SU-DHL-6 (cell line): ENCODE results near the gene FARS2.

Experiments used
- H2AFZ ChIP-seq: fragments of 200-600 bp; sonication (generic); 2 replicates; pipeline ENCODE4 v1.6.1; 2014; ENCODE audit warnings: low read depth, mild to moderate bottlenecking, moderate library complexity, mixed read lengths, antibody characterized with exemption, low read length; ENCODE audit not compliant: severe bottlenecking
- H3F3A ChIP-seq: fragments of 200-600 bp; shearing (Covaris generic); 2 replicates; pipeline ENCODE4 v1.6.0; 2016; ENCODE audit warnings: antibody characterized with exemption, mild to moderate bottlenecking; ENCODE audit not compliant: insufficient read depth
- H3K27ac ChIP-seq: fragments of 200-600 bp; sonication (generic); 2 replicates; pipeline ENCODE4 v1.5.1; 2016; ENCODE audit warnings: low read depth, mild to moderate bottlenecking, low read length, moderate library complexity, mixed read lengths
- H3K27me3 ChIP-seq: fragments of 200-600 bp; sonication (generic), shearing (Covaris generic); 2 replicates; pipeline ENCODE4 v1.6.0; 2014; ENCODE audit warnings: mild to moderate bottlenecking, low read length
- H3K36me3 ChIP-seq: fragments of 200-600 bp; sonication (generic); 2 replicates; pipeline ENCODE4 v1.6.1; 2014; ENCODE audit warnings: mild to moderate bottlenecking, low read length, mixed read lengths
- H3K4me2 ChIP-seq: fragments of 300-600, 200-600 bp; shearing (Covaris generic), sonication (generic); 2 replicates; pipeline ENCODE4 v1.6.0; 2014; ENCODE audit warnings: low read length, low read depth, mild to moderate bottlenecking; ENCODE audit not compliant: poor library complexity, severe bottlenecking
- H3K4me3 ChIP-seq: fragments of 200-600 bp; sonication (generic); 2 replicates; pipeline ENCODE4 v1.5.1; 2014; ENCODE audit warnings: antibody characterized with exemption, low read length, mild to moderate bottlenecking, mixed read lengths; ENCODE audit not compliant: insufficient read depth, poor library complexity, severe bottlenecking
- H3K79me2 ChIP-seq: fragments of 200-600 bp; sonication (generic); 2 replicates; pipeline ENCODE4 v1.6.1; 2014; ENCODE audit warnings: mild to moderate bottlenecking, low read length, moderate library complexity; ENCODE audit not compliant: insufficient read depth
- H3K9ac ChIP-seq: fragments of 200-600 bp; sonication (generic); 2 replicates; pipeline ENCODE4 v1.7.0; 2014; ENCODE audit warnings: mild to moderate bottlenecking, low read length
- H3K9me2 ChIP-seq: fragments of 200-600 bp; sonication (generic); replicated peaks from 2 replicates; pipeline ENCODE4 v1.6.1; 2014; ENCODE audit warnings: low read length; ENCODE audit not compliant: insufficient read depth
- H3K9me3 ChIP-seq: fragments of 200-600 bp; sonication (generic); 2 replicates; pipeline ENCODE4 v1.6.1; 2014; ENCODE audit warnings: low read length, mixed read lengths; ENCODE audit not compliant: insufficient read depth
- H4K20me1 ChIP-seq: fragments of 200-600 bp; sonication (generic); 2 replicates; pipeline ENCODE4 v1.6.1; 2014; ENCODE audit warnings: low read depth, mild to moderate bottlenecking, antibody characterized with exemption, low read length, moderate library complexity, mixed read lengths
- EZH2phosphoT487 ChIP-seq: fragments of 200-600 bp; sonication (generic), shearing (Covaris generic); conservative IDR thresholded peaks from 2 replicates; pipeline ENCODE4 v1.6.1; 2018; ENCODE audit warnings: mild to moderate bottlenecking, antibody characterized with exemption, low read length, moderate library complexity, mixed read lengths
- TF ChIP-seq, protein P1 (sequence below): fragments of 200-600 bp; sonication (generic); IDR thresholded peaks from one replicate; pipeline ENCODE4 v1.5.1; 2017; ENCODE audit warnings: antibody characterized with exemption, mild to moderate bottlenecking, low read length, moderate library complexity; ENCODE audit not compliant: insufficient read depth, poor library complexity, severe bottlenecking

The FARS2 gene

DNA sequence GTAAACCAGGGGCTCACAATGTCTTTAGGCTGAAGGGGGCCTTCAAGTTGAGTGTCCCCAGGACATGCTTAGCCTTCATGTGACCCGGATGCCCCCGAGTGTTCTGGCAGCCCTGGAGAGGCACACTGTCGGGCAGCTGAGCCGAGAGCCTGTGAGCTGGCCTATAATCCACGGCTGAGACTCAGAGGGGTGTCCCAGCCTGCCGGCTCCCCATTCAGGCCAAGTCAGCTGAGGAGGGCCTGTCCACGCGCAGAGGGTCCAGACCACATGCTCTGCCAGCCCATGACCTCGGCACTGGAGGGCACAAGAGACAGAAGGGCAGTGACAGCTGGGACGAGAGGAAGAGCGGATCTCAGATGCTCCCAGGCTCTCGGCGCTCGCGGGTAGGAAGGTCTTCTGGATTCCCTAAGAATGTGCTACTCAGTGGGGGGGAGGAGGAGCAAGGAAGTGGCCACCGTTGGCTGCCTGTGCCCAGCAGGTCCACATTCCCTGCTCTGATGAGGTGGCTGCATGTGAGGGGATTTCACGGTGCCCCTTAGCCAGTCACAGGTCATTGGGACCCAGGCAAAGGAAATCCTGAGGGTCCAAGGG is 520.7 kb downstream of the FARS2 start:
- Histone ChIP-seq H3K27ac (no peak overlapping the region), H3F3A (no peaks in the 10 kb centered on the region), H3K4me2 (no peak overlapping the region), H3K79me2 (no peaks in the 10 kb centered on the region), H3K4me3 (no peak overlapping the region), H2AFZ (no peak overlapping the region), H3K9ac (no peak overlapping the region), H3K36me3 (no peaks in the 10 kb centered on the region), H3K27me3 (no peaks in the 10 kb centered on the region), H4K20me1 (no peaks in the 10 kb centered on the region), H3K9me3 (no peaks in the 10 kb centered on the region), H3K9me2 (no peaks in the 10 kb centered on the region)
- TF ChIP-seq, protein P1, sequence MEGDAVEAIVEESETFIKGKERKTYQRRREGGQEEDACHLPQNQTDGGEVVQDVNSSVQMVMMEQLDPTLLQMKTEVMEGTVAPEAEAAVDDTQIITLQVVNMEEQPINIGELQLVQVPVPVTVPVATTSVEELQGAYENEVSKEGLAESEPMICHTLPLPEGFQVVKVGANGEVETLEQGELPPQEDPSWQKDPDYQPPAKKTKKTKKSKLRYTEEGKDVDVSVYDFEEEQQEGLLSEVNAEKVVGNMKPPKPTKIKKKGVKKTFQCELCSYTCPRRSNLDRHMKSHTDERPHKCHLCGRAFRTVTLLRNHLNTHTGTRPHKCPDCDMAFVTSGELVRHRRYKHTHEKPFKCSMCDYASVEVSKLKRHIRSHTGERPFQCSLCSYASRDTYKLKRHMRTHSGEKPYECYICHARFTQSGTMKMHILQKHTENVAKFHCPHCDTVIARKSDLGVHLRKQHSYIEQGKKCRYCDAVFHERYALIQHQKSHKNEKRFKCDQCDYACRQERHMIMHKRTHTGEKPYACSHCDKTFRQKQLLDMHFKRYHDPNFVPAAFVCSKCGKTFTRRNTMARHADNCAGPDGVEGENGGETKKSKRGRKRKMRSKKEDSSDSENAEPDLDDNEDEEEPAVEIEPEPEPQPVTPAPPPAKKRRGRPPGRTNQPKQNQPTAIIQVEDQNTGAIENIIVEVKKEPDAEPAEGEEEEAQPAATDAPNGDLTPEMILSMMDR = no peak
- no peak for TF ChIP-seq EZH2phosphoT487

DNA sequence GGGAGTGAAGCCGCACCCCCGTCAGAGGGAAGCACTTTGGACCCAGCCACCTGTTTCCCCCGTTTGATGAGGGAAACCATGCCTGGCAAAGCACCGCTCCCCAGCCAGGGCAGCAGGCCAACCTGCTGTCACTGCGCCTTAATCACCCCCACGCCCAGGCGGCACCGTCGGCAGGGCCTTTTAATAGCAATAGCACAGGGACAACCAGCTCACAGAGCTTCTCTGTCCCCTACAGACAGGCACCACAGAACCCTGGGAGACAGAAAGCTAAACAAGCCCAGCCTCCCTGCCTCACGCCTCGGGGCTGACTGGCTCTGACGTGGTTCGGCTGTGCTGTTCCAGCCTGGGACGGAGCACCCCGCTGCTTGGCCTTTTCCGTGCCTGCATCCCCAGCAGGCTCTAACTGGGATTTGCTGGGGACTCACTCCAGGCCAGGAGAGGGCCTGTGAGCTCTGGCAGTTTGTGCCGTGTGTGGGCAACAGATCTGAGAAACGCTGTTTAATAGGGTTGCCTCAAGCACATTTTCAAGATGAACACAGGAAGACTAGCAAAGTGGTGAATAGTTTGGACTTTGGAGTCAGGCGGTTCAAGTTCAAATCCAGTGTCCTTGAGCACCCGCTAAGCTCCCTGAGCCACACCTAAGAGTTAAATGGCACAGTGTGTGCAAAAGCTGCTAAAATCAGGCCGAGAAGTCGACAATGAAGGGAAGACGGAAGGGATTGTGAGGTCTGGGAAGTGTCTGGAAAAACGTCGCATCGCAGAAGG is 521.7 kb downstream of the FARS2 start:
- H3K27me3 ChIP-seq = no peaks in the 10 kb centered on the region
- no peaks in the 10 kb centered on the region for H3K36me3 ChIP-seq
- H2AFZ ChIP-seq = no peak overlapping the region
- H3K9me3 ChIP-seq = no peaks in the 10 kb centered on the region
- TF ChIP-seq EZH2phosphoT487 = no peak
- TF ChIP-seq, protein P1 = no peak
- H3K79me2 ChIP-seq = no peaks in the 10 kb centered on the region
- no peak overlapping the region for H3K4me3 ChIP-seq
- no peak overlapping the region for H3K27ac ChIP-seq
- no peaks in the 10 kb centered on the region for H4K20me1 ChIP-seq
- H3K4me2 ChIP-seq = no peak overlapping the region
- no peaks in the 10 kb centered on the region for H3K9me2 ChIP-seq
- H3K9ac ChIP-seq = no peak overlapping the region
- no peaks in the 10 kb centered on the region for H3F3A ChIP-seq

DNA sequence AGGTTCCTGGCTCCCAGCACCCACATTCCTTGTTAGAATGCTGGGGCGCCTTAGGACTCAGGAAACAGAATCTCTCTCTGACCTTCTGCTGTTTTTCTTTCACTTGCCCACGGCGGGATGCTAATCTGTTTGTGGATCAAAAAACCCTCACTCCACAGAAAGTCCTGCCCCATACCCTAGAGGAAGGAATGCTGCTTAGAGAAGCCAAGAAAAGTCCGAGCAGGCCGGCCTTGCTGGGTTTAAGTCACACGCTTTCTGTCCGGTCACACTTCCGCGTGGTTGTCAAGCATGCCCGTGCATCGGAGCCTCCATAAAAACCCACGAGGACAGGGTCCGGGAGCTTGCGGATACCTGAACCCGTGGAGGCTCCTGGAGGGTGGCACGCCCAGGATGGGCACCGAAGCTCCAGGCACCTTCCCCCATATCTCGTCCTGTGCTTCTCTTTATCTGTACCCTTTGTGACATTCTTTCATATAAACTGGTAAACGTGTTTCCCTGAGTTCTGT is 522.3 kb downstream of the FARS2 start:
- Histone ChIP-seq H3K36me3 (no peaks in the 10 kb centered on the region), H3K27ac (no peak overlapping the region), H3K9me3 (no peaks in the 10 kb centered on the region), H4K20me1 (no peaks in the 10 kb centered on the region), H3K4me2 (no peak overlapping the region), H3K9ac (no peak overlapping the region), H3K9me2 (no peaks in the 10 kb centered on the region), H2AFZ (no peak overlapping the region), H3K4me3 (no peak overlapping the region), H3K79me2 (no peaks in the 10 kb centered on the region), H3K27me3 (no peaks in the 10 kb centered on the region), H3F3A (no peaks in the 10 kb centered on the region)
- no peak for TF ChIP-seq EZH2phosphoT487
- TF ChIP-seq, protein P1 = no peak
